Suprapubic skin (tissue), 4 donors: ENCODE data around the gene ITGA1. TPM values are rescaled to one million over a fixed set of nuclear protein-coding genes. Genes with fewer than 3 reads are reported as not detected.

Experiments
- DNase-seq, 2 donors: peaks; one replicate each; pipeline ENCODE4 v3.0.0-alpha.2; 2019; ENCODE audit warnings: low spot score in 2 of 2
- H3K27ac ChIP-seq: fragments of 200-600 bp; sonication (generic); one replicate; pipeline ENCODE4 v1.5.1; 2019
- H3K27me3 ChIP-seq: fragments of 200-600 bp; sonication (generic); one replicate; pipeline ENCODE4 v1.5.1; 2019
- H3K36me3 ChIP-seq: fragments of 200-600 bp; sonication (generic); one replicate; pipeline ENCODE4 v1.5.1; 2019
- H3K4me1 ChIP-seq: fragments of 200-600 bp; sonication (generic); one replicate; pipeline ENCODE4 v1.5.1; 2019
- H3K4me3 ChIP-seq: fragments of 200-600 bp; sonication (generic); one replicate; pipeline ENCODE4 v1.5.1; 2019; ENCODE audit warnings: mild to moderate bottlenecking
- H3K9me3 ChIP-seq: fragments of 200-600 bp; sonication (generic); one replicate; pipeline ENCODE4 v1.5.1; 2019
- EP300 ChIP-seq: sonication (generic); formaldehyde crosslinking; IDR thresholded peaks from one replicate; pipeline ENCODE4 v1.6.1; 2017; ENCODE audit warnings: antibody characterized with exemption
- POLR2A ChIP-seq, 2 donors: fragments of 450-650 bp; IDR thresholded peaks; one replicate each; pipeline ENCODE4 v1.6.1; 2017; ENCODE audit warnings: antibody characterized with exemption in 2 of 2, mild to moderate bottlenecking in 2 of 2, moderate library complexity in 2 of 2
- POLR2AphosphoS5 ChIP-seq, 3 donors: sonication (generic); formaldehyde crosslinking; IDR thresholded peaks; one replicate each; pipeline ENCODE4 v1.6.1; 2017; ENCODE audit warnings: antibody characterized with exemption in 3 of 3
- WGBS: methylation state at CpG from one replicate; pipeline ENCODE4 v1.1.5; 2018; 5-methylcytosine and 5-hydroxymethylcytosine counted together
- total RNA-seq, 4 donors: library from RNA; depleted of rRNA; stranded (reverse); fragments of >200 nt; gene quantifications; one replicate each; pipeline ENCODE4 v1.1.0, GENCODE V29; 2016
- TF ChIP-seq, protein P1 (sequence below), 2 donors: fragments of 200-600 bp in 1 of 2; fragments of 450-650 bp in 1 of 2; sonication (generic) in 1 of 2; IDR thresholded peaks; one replicate each; pipeline ENCODE4 v1.5.1; 2016 to 2019; ENCODE audit warnings: antibody characterized with exemption in 2 of 2, mild to moderate bottlenecking in 1 of 2, moderate library complexity in 1 of 2

The ITGA1 gene
- 1 to 10 TPM; 2.4 to 9.8 (median 5.9) TPM for total RNA-seq

DNA sequence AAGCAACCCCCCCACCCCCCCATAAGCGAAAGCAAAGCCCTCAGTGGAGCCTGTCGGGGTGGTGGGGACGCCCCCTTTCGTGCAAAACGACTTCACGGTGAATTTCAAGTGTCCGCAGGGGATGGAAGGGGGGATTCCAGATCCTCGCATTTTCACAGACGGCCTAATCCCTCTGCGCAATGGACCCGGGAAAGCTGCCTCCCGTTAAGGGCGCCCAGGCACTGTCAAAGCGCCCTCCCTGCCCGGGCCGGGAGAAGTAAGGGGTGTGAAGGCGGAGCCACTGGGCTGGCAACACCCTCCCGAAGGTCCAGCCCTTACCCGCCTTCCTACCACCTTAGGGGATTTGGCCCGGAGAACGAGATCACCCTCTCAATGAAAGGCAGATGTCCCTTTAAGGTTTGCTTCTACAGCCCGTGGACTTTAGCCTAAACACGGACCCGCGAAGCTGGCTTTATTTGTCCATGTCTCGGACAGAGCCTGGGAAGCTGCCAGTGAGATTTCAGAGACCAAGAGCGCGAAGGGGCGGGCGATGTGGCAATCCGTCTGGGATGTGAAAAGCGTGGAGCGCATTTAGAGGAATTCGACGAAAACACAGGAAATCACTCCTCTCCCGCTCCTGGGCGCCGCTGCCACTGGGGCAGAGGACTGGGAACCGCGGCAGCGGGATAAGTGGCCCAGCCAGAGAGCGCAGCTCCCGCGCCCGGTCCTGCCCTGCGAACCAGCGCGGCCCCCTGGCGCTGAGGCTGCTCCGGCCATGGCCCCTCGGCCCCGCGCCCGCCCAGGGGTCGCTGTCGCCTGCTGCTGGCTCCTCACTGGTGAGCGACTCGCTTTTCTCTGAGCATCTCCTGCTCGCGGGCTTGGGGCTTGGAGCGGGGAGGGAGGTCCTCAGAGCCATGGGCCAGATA, at the start of gene ITGA1, which contains the start of gene PELO:
Gene ITGA1 (plus strand): TSS at position 317 of the 905 bp plus-strand sequence. CDS start 438 bp downstream, at position 755.
Gene PELO (plus strand): TSS at position 317 of the 905 bp plus-strand sequence. CDS start 12,479 bp downstream, outside the sequence.
- Histone ChIP-seq H3K9me3 (no peaks in the 10 kb centered on the region), H3K4me1 (peaks cover 12% of the 10 kb centered on the region), H3K36me3 (no peaks in the 10 kb centered on the region), H3K27me3 (no peaks in the 10 kb centered on the region), H3K4me3 (peak within 1 kb of the TSS; percentile 60), H3K27ac (peak within 1 kb of the TSS; percentile 83)
- DNase-seq, result peak; percentile 87 to 90
- WGBS, result 0% methylated on average over 45 of the region's 61 CpGs
- TF ChIP-seq EP300 (no peak), POLR2A (IDR thresholded peaks at IDR 0.05) (peak in 1 of 2 donors; percentile 35), POLR2AphosphoS5 (IDR thresholded peaks at IDR 0.05) (peak in 1 of 3 donors; percentile 39)
- TF ChIP-seq, protein P1, sequence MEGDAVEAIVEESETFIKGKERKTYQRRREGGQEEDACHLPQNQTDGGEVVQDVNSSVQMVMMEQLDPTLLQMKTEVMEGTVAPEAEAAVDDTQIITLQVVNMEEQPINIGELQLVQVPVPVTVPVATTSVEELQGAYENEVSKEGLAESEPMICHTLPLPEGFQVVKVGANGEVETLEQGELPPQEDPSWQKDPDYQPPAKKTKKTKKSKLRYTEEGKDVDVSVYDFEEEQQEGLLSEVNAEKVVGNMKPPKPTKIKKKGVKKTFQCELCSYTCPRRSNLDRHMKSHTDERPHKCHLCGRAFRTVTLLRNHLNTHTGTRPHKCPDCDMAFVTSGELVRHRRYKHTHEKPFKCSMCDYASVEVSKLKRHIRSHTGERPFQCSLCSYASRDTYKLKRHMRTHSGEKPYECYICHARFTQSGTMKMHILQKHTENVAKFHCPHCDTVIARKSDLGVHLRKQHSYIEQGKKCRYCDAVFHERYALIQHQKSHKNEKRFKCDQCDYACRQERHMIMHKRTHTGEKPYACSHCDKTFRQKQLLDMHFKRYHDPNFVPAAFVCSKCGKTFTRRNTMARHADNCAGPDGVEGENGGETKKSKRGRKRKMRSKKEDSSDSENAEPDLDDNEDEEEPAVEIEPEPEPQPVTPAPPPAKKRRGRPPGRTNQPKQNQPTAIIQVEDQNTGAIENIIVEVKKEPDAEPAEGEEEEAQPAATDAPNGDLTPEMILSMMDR (IDR thresholded peaks at IDR 0.05), result peak in 1 of 2 donors; percentile 20

DNA sequence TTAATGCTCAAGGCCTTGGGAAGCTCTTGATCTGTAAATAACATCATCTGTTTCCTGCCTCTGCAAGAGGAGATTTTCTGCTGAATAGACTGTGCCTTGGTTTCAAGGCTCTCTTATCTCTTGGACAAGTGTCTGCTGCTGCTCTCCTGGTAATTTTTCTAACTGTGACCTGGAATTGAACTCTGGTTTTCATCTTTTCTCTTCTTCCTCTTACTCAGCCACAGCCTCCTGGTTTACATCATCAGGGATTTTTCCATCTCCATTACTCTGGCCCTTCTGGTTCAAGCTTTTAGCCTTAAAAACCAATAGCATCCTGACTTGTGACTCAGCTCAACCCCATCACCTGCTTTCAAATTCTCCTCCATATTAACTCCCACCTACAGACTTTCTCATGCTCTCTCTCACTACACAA, 49.6 kb upstream of the ITGA1 start:
- DNase-seq, result no peak
- Histone ChIP-seq H3K4me1 (no peaks in the 10 kb centered on the region), H3K36me3 (no peaks in the 10 kb centered on the region), H3K9me3 (no peaks in the 10 kb centered on the region), H3K4me3 (no peak overlapping the region), H3K27me3 (no peaks in the 10 kb centered on the region), H3K27ac (no peak overlapping the region)
- no peak for TF ChIP-seq POLR2AphosphoS5 (IDR thresholded peaks at IDR 0.05)
- TF ChIP-seq, protein P1 (IDR thresholded peaks at IDR 0.05), result no peak
- TF ChIP-seq EP300, result no peak
- no peak for TF ChIP-seq POLR2A (IDR thresholded peaks at IDR 0.05)

DNA sequence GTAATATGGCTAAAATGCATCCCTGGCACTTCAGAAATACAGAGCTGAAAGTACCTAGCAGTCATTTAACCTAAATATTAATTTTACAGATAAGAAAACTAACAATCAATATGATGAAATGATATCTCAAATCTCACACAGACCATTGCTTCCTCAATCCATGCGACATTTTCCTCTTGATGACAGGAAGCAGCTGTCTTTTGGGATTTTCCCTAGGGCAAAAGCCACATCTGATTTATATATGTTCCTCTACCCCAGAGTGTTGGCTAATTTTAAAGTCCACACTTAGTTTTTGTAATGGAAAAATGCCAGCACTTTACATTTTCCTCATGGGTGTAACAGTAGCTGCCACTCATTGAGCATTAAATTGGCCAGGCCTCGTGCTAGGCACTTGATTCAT, 47.7 kb upstream of the ITGA1 start:
- TF ChIP-seq, protein P1 (IDR thresholded peaks at IDR 0.05), result no peak
- no peak for TF ChIP-seq POLR2A (IDR thresholded peaks at IDR 0.05)
- TF ChIP-seq POLR2AphosphoS5 (IDR thresholded peaks at IDR 0.05), result no peak
- no peak for TF ChIP-seq EP300
- Histone ChIP-seq H3K27ac (no peak overlapping the region), H3K9me3 (no peaks in the 10 kb centered on the region), H3K27me3 (no peaks in the 10 kb centered on the region), H3K4me3 (no peak overlapping the region), H3K4me1 (peaks cover 6% of the 10 kb centered on the region), H3K36me3 (no peaks in the 10 kb centered on the region)
- no peak for DNase-seq
- WGBS, result 52% methylated on average over 2 of the region's 2 CpGs

DNA sequence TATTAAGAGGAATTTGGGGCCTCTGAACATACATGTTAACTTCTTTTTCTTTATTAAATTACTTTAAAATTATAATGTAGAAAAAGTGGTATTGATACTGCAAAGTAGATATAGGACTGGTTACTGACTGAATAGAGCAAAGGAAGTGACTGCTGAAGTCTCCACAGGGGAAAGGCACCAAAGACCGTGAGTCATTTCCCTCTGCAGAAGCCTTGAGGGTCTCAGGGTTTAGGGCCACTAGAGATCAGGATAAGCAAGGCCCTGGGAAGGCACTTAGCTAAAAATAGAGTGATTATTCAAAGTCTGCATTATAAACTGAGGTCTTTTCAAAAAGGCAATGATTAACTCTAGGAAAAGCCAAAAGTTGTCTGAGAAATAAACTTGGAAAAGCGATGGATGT, 44.7 kb upstream of the ITGA1 start:
- Histone ChIP-seq H3K4me1 (peaks cover 6% of the 10 kb centered on the region), H3K27me3 (no peaks in the 10 kb centered on the region), H3K27ac (no peak overlapping the region), H3K9me3 (no peaks in the 10 kb centered on the region), H3K4me3 (no peak overlapping the region), H3K36me3 (no peaks in the 10 kb centered on the region)
- 75% methylated on average over 2 of the region's 2 CpGs for WGBS
- no peak for DNase-seq
- TF ChIP-seq POLR2AphosphoS5 (IDR thresholded peaks at IDR 0.05) (no peak), EP300 (no peak), POLR2A (IDR thresholded peaks at IDR 0.05) (no peak)
- TF ChIP-seq, protein P1 (IDR thresholded peaks at IDR 0.05), result no peak

DNA sequence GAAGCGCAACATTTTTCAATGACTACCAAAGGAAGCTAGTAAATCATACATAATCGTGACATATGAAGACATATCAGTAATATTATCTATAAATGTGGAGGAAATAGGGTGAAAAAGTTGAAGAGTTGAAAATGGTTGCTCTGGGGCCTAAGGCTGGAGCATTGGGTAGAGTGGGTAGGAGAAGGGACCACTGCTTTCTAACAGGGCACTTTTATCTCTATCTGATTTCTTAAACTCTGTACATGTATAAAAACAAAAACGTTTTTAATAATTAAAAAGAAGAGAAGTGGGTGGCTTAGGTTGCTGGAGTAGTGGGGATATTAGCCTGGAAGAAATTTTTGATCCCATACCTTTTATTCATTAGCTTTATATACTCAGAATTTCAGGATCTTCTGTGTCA, 44.2 kb upstream of the ITGA1 start:
- WGBS, result 66% methylated on average over 3 of the region's 3 CpGs
- H3K27ac ChIP-seq, result no peak overlapping the region

More for the DNA sequence above, 44.2 kb upstream of the ITGA1 start:
- no peaks in the 10 kb centered on the region for H3K27me3 ChIP-seq
- no peak overlapping the region for H3K4me3 ChIP-seq
- H3K4me1 ChIP-seq, result peaks cover 6% of the 10 kb centered on the region
- TF ChIP-seq EP300 (no peak), POLR2AphosphoS5 (IDR thresholded peaks at IDR 0.05) (no peak), POLR2A (IDR thresholded peaks at IDR 0.05) (no peak)
- TF ChIP-seq, protein P1 (IDR thresholded peaks at IDR 0.05), result no peak
- H3K36me3 ChIP-seq, result no peaks in the 10 kb centered on the region
- H3K9me3 ChIP-seq, result no peaks in the 10 kb centered on the region
- DNase-seq, result no peak
